H7 (cell line): ENCODE results near the gene DRC1. TPM values are rescaled to one million over a fixed set of nuclear protein-coding genes. Genes with fewer than 3 reads are reported as not detected.

Experiments used
- total RNA-seq: library from RNA; depleted of rRNA; stranded (reverse); fragments of >200 nt; shearing (Covaris generic); gene quantifications from 2 replicates; pipeline ENCODE4 v1.2.3, GENCODE V29; 2014; rRNA removed

Gene DRC1
- total RNA-seq, 1 experiment from 2014 or later = 0.07 TPM

Other genes starting within 250 kb of the DRC1 start
- gene GAREM2, start 228.8 kb upstream of the DRC1 start, total RNA-seq = 7.2 and 9.5 TPM in 2 replicates
- gene HADHA, start 157.3 kb upstream of the DRC1 start, total RNA-seq = 111 and 137 TPM in 2 replicates
- gene HADHB, start 157.0 kb upstream of the DRC1 start, total RNA-seq = 78.7 and 88.7 TPM in 2 replicates
- gene SELENOI, start 55.8 kb upstream of the DRC1 start, total RNA-seq = 28.4 and 31.0 TPM in 2 replicates
- 1.2 TPM in 1 of 2 replicates, not detected in the other for gene ADGRF3, start 55.1 kb upstream of the DRC1 start, total RNA-seq
- 0.07 and 0.14 TPM in 2 replicates for gene OTOF, start 76.2 kb downstream of the DRC1 start, total RNA-seq
- gene CIB4, start 239.4 kb downstream of the DRC1 start, total RNA-seq = not detected in 2 replicates